ENCODE data around the gene C1orf159. TPM values are rescaled to one million over a fixed set of nuclear protein-coding genes. Genes with fewer than 3 reads are reported as not detected.

The C1orf159 gene
- total and polyA plus RNA-seq, 7 donors: 6.6 to 25.3 (median 8.2) TPM

- no peak overlapping the region for H3K4me3 ChIP-seq
- H3K9me3 ChIP-seq: no peaks in the 10 kb centered on the region
- 21 to 80% methylated on average over 18 of the region's 18 CpGs for WGBS, 2 donors
- no peak for DNase-seq
- peaks cover 0 to 11% (median 11%) of the 10 kb centered on the region in 4 donors for H3K4me1 ChIP-seq
- H3K36me3 ChIP-seq: no peaks in the 10 kb centered on the region
- H3K27ac ChIP-seq: no peak overlapping the region
- H3K27me3 ChIP-seq: peaks cover 0 to 23% (median 0%) of the 10 kb centered on the region in 3 donors
- intact Hi-C loops (cut with DNase I): no loop called here
- no peak for TF ChIP-seq CTCF (IDR thresholded peaks at IDR 0.05)
- TF ChIP-seq EP300 (IDR thresholded peaks at IDR 0.05): no peak
- no peak for TF ChIP-seq POLR2A (IDR thresholded peaks at IDR 0.05)
- TF ChIP-seq POLR2AphosphoS5 (IDR thresholded peaks at IDR 0.05): no peak
Observed at GRCh38 chr1:1125945-1126344, 10.1 kb upstream of the C1orf159 start.

DNA sequence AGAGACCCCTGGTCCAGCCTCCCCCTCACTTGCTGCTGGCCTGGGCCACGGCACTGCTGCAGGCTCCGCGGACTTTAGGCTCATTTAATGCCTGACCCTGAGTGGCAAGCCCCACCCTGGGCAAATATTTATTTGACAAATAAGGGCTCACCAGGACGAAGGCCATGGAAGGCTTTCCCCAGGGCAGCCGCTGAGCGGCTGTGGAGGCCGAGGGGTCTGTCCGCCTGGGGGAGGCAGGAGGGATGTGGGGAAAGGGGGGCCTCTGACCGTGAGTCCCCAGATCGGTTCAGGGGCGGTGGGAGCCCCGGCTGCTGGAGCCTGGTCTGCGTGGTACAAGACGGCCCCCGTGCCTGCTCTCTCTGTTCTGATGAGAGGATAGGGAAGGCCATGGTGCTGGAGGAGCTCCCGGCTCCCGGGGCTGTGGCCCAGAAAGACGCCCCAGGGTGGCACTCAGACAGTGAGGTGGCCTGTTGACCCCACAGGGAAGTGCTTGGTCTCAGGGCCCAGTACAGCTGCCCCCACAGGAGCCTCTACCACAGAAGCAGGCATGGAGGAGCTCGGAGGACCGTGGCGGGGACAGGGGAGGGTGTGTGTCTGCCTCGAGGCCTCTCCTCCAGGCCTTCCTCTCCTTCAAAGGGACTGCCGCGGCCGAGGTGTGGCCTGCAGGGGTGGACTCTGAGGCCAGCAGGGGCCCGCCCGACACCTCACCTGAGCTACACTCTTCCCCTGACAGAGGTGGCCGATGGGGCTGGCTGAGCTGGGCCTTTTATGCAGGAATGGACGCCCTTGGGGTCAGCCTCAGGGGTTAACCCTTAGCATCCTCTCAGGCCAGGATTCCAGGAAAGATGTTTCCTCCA, 9.1 kb upstream of the C1orf159 start:
- intact Hi-C loops (cut with DNase I): loop anchor here (5.0 kb wide), 1 partner anchor 147 kb away; the partner anchor contains the start of gene UBE2J2
- WGBS, 2 donors: 17 to 66% methylated on average over 29 of the region's 29 CpGs
- Histone ChIP-seq H3K36me3 (no peaks in the 10 kb centered on the region), H3K4me3 (no peak overlapping the region), H3K27me3 (peaks cover 0 to 30% (median 0%) of the 10 kb centered on the region in 3 donors), H3K4me1 (peaks cover 0 to 11% (median 11%) of the 10 kb centered on the region in 4 donors), H3K27ac (no peak overlapping the region), H3K9me3 (no peaks in the 10 kb centered on the region)
- no peak for DNase-seq
- TF ChIP-seq POLR2A (IDR thresholded peaks at IDR 0.05): no peak
- no peak for TF ChIP-seq POLR2AphosphoS5 (IDR thresholded peaks at IDR 0.05)
- TF ChIP-seq CTCF (IDR thresholded peaks at IDR 0.05): no peak
- no peak for TF ChIP-seq EP300 (IDR thresholded peaks at IDR 0.05)

DNA sequence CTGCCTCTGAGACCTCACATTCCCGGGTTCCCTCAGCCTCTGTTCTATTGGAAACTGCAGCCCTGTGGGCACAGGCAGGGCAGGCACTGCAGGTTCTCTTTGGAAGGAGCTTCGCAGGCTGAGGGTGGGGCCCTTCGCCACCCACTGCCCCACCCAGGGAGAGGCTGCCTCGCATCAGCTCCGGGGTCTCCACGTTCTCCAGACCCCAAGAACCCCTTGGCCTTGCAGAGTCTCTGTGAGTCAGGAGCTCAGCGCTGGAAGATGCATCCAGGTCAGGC, 8.6 kb upstream of the C1orf159 start:
- peaks cover 0 to 11% (median 11%) of the 10 kb centered on the region in 4 donors for H3K4me1 ChIP-seq
- intact Hi-C loops (cut with DNase I): loop anchor here (5.0 kb wide), 1 partner anchor 148 kb away; the partner anchor contains the start of gene UBE2J2
- peaks cover 0 to 30% (median 0%) of the 10 kb centered on the region in 3 donors for H3K27me3 ChIP-seq
- no peak overlapping the region for H3K27ac ChIP-seq
- no peak overlapping the region for H3K4me3 ChIP-seq
- no peak for DNase-seq
- TF ChIP-seq POLR2A (IDR thresholded peaks at IDR 0.05): no peak
- TF ChIP-seq CTCF (IDR thresholded peaks at IDR 0.05): no peak
- no peak for TF ChIP-seq POLR2AphosphoS5 (IDR thresholded peaks at IDR 0.05)
- TF ChIP-seq EP300 (IDR thresholded peaks at IDR 0.05): no peak
- no peaks in the 10 kb centered on the region for H3K9me3 ChIP-seq
- WGBS, 2 donors: 15 to 76% methylated on average over 7 of the region's 7 CpGs
- H3K36me3 ChIP-seq: no peaks in the 10 kb centered on the region

DNA sequence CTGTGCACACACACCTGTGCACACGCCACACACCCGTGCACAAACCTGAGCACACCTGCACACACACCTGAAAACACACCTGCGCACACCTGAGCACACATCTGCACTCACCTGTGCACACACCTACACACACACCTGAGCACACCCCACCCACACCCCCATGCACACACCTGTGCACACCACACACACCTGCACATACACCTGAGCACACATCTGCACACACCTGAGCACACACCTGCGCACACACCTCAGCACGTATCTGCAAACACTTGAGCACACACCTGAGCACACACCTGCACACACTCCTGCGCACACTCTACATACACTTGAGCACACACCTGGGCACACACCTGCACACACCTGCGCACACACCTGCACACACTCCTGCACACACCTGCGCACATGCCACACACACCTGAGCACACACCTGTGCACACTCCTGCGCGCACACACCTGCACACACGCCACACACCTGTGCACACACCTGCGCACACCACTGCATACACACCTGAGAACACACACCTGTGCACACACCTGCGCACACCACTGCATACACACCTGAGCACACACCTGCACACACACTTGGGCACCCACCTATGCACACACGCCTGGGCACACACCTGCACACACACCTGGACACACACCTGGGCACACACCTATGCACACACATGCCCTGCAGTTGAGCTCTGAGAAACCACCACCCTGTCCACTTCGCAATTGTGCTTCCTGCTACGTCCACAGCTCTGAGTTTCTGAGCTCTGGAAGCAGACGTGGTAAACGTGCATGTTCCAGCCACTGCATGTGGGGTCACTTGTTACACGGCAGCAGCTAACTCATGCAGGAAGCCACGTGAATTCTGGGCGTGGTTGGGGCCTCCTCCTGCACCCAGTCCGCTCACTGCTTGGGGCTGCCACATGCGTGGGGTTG, 8.0 kb upstream of the C1orf159 start:
- 53 to 83% methylated on average over 23 of the region's 23 CpGs for WGBS, 2 donors
- Histone ChIP-seq H3K27ac (no peak overlapping the region), H3K4me1 (peaks cover 0 to 11% (median 11%) of the 10 kb centered on the region in 4 donors), H3K36me3 (no peaks in the 10 kb centered on the region), H3K9me3 (no peaks in the 10 kb centered on the region), H3K27me3 (peaks cover 0 to 31% (median 0%) of the 10 kb centered on the region in 3 donors), H3K4me3 (no peak overlapping the region)
- TF ChIP-seq POLR2A (IDR thresholded peaks at IDR 0.05) (no peak), EP300 (IDR thresholded peaks at IDR 0.05) (no peak), POLR2AphosphoS5 (IDR thresholded peaks at IDR 0.05) (no peak), CTCF (IDR thresholded peaks at IDR 0.05) (no peak)
- DNase-seq: no peak
- intact Hi-C loops (cut with DNase I): loop anchor here (2.0 to 5.0 kb wide), 2 partner anchors 31 to 148 kb away; partner anchors contain the start of gene UBE2J2

Data from sigmoid colon (tissue), 7 donors.